ENCODE data around the gene HAGHL. TPM values are rescaled to one million over a fixed set of nuclear protein-coding genes. Genes with fewer than 3 reads are reported as not detected.
A peak's percentile ranks its signal among the peaks of the same experiment; 100 is the strongest.

The HAGHL gene
- total RNA-seq, 2 donors from 2014 or later = 2.6 to 13.0 TPM

GRCh38 chr16:726188-726437 lies 793 bp upstream of the HAGHL start:
- Histone ChIP-seq H3K9me3 (no peaks in the 10 kb centered on the region), H3K27me3 (peaks cover 9% of the 10 kb centered on the region), H3K9ac (ENCODE audit: low read depth in 2 of 2, low read length in 2 of 2) (no peak overlapping the region), H3K4me3 (no peak overlapping the region), H3K36me3 (no peaks in the 10 kb centered on the region), H3K4me1 (peaks cover 13% of the 10 kb centered on the region), H3K27ac (no peak overlapping the region)
- intact Hi-C loops (cut with DNase I) = no loop called here
- DNase-seq = no peak
- TF ChIP-seq, protein P1, sequence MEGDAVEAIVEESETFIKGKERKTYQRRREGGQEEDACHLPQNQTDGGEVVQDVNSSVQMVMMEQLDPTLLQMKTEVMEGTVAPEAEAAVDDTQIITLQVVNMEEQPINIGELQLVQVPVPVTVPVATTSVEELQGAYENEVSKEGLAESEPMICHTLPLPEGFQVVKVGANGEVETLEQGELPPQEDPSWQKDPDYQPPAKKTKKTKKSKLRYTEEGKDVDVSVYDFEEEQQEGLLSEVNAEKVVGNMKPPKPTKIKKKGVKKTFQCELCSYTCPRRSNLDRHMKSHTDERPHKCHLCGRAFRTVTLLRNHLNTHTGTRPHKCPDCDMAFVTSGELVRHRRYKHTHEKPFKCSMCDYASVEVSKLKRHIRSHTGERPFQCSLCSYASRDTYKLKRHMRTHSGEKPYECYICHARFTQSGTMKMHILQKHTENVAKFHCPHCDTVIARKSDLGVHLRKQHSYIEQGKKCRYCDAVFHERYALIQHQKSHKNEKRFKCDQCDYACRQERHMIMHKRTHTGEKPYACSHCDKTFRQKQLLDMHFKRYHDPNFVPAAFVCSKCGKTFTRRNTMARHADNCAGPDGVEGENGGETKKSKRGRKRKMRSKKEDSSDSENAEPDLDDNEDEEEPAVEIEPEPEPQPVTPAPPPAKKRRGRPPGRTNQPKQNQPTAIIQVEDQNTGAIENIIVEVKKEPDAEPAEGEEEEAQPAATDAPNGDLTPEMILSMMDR (IDR thresholded peaks at IDR 0.05) = no peak

- peak; percentile 39 for DNase-seq
- intact Hi-C loops (cut with DNase I) = no loop called here
- Histone ChIP-seq H3K27me3 (peaks cover 9% of the 10 kb centered on the region), H3K4me1 (peaks cover 13% of the 10 kb centered on the region), H3K36me3 (no peaks in the 10 kb centered on the region), H3K4me3 (peak overlapping the region; percentile 42), H3K9ac (ENCODE audit: low read depth in 2 of 2, low read length in 2 of 2) (peak overlapping the region; percentile 12 to 16), H3K27ac (no peak overlapping the region), H3K9me3 (no peaks in the 10 kb centered on the region)
- TF ChIP-seq, protein P1 (IDR thresholded peaks at IDR 0.05) = no peak
Observed at GRCh38 chr16:727291-727977, 528 bp downstream of the HAGHL start.

GRCh38 chr16:728131-728889 lies 1.4 kb downstream of the HAGHL start:
- intact Hi-C loops (cut with DNase I) = no loop called here
- peaks cover 13% of the 10 kb centered on the region for H3K4me1 ChIP-seq
- H3K9me3 ChIP-seq = no peaks in the 10 kb centered on the region
- peaks cover 9% of the 10 kb centered on the region for H3K27me3 ChIP-seq
- TF ChIP-seq, protein P1 (IDR thresholded peaks at IDR 0.05) = no peak
- peaks cover 4% of the 10 kb centered on the region for H3K36me3 ChIP-seq
- DNase-seq = peak; percentile 77
- H3K9ac ChIP-seq (ENCODE audit: low read depth in 2 of 2, low read length in 2 of 2) = peak overlapping the region in 1 of 2 donors; percentile 56
- H3K4me3 ChIP-seq = peak overlapping the region; percentile 42
- H3K27ac ChIP-seq = no peak overlapping the region

DNA sequence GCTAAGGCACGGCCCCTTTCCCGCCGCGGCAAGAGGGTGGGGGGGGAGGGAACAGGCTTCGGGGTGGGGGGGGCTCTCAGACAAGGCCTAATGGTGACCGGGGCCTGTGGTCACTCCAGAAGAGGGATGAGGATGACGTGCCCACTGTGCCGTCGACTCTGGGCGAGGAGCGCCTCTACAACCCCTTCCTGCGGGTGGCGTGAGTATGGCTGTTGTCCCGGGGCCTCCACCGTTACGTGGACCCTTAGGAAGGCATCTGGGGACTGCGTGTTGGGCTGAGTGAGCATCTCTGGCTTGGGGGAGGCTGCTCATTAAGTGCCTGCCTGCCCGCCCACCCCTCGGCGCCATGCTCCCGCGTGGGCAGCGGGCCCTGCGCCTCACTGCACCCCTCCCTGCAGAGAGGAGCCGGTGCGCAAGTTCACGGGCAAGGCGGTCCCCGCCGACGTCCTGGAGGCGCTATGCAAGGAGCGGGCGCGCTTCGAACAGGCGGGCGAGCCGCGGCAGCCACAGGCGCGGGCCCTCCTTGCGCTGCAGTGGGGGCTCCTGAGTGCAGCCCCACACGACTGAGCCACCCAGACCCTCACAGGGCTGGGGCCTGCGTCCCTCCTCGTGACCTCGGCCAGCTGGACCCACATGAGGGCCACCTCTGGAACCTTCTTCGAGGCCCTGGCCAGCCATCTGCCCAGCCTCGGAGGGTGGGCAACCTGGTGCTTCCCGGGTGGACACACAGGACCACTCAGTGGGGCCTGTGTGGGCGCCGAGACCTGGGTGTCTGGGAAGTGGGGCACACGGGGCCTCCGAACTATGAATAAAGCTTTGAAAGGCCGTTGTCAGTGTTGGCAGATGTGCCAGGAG lies 2.2 kb downstream of the HAGHL start:
- Histone ChIP-seq H3K4me3 (no peak overlapping the region), H3K27ac (no peak overlapping the region), H3K36me3 (peaks cover 8% of the 10 kb centered on the region), H3K4me1 (peaks cover 13% of the 10 kb centered on the region), H3K9me3 (no peaks in the 10 kb centered on the region), H3K27me3 (peaks cover 9% of the 10 kb centered on the region), H3K9ac (ENCODE audit: low read depth in 2 of 2, low read length in 2 of 2) (no peak overlapping the region)
- TF ChIP-seq, protein P1 (IDR thresholded peaks at IDR 0.05) = no peak
- intact Hi-C loops (cut with DNase I) = no loop called here
- no peak for DNase-seq

GRCh38 chr16:729768-730665 lies 3.1 kb downstream of the HAGHL start:
- intact Hi-C loops (cut with DNase I) = no loop called here
- Histone ChIP-seq H3K27me3 (peaks cover 9% of the 10 kb centered on the region), H3K4me3 (no peak overlapping the region), H3K9me3 (no peaks in the 10 kb centered on the region), H3K27ac (no peak overlapping the region), H3K36me3 (peaks cover 8% of the 10 kb centered on the region), H3K4me1 (peaks cover 13% of the 10 kb centered on the region), H3K9ac (ENCODE audit: low read depth in 2 of 2, low read length in 2 of 2) (no peak overlapping the region)
- TF ChIP-seq, protein P1 (IDR thresholded peaks at IDR 0.05) = no peak
- DNase-seq = no peak
